GM18520 (cell line): ENCODE data around the gene PFKFB2.

Source experiments
- ATAC-seq: cut with Tn5 transposase; IDR thresholded peaks from one replicate; pipeline ENCODE4 v1.9.1; 2021; ENCODE audit not compliant: unreplicated experiment

Gene PFKFB2

DNA sequence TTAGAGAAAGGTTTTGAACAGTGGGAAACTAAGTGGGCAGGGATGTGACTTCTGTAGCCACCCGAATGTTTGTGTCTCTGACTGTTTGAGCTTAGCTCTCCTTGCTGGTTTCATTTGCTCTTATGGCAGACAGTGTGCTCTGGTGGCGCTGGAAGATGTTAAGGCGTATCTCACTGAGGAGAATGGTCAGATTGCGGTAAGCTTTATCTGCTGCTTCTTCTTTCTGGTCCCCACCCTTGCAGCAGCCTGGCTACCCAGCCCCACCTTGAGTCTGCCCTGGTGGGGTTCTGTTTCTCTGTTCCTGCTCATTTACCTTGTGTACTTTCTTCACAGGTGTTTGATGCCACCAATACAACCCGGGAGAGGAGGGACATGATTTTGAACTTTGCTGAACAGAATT, 9.9 kb downstream of the PFKFB2 start:
- ATAC-seq = no peak

DNA sequence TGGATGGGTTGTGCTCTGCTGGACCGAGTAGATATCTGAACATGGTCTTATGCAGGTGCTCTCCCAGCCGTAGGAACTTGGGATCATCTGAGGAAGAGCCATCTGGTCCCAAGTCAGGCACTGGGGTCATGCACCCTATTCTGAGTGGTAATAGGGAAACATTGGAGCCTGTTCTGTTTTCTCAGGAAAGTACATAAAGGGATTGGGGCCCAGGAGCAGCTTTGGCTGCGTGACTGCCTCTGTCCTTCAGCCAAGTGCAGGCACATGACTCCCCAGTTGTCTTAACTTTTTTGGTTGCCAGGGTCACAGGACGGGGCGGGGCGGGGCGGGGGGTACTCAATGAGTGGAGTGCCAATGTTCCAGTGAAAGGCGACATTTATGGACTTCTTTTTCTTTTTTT, 11.5 kb downstream of the PFKFB2 start:
- ATAC-seq = no peak

DNA sequence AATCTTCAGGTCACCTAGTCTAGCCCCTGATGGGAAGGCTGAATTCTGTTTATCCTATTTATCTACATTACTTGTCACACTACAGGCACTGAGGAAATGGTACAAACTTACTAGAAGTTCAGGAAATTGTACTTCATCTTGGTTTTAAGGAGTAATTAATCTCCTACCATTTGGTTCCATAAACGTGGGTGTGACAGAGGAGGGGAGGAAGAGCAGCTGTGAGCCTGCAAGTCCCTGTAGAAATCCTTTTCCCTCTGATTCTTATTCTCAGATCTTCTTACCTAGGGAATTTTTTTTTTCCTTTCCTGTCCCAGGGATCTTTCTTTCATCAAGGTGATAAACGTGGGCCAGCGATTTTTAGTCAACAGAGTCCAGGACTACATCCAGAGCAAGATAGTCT, 14.1 kb downstream of the PFKFB2 start:
- ATAC-seq = no peak

DNA sequence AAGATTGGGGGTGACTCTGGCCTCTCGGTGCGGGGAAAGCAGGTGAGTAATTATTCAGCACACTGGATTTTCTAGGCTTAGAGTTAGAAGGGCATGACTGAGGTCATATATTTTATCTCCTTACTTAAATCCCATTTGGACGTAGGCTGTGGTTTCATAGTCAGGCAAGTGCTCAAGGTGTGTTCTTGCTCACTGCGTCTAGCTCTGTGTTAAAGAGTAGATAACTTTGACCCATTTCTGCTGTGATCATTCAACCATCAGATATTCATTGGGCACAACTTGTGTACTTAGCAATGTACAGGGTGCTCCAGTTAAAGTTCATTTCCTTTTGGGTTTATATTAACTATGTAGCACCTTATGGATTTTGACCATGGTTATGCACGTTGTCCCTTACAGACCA, 14.6 kb downstream of the PFKFB2 start:
- ATAC-seq = no peak

DNA sequence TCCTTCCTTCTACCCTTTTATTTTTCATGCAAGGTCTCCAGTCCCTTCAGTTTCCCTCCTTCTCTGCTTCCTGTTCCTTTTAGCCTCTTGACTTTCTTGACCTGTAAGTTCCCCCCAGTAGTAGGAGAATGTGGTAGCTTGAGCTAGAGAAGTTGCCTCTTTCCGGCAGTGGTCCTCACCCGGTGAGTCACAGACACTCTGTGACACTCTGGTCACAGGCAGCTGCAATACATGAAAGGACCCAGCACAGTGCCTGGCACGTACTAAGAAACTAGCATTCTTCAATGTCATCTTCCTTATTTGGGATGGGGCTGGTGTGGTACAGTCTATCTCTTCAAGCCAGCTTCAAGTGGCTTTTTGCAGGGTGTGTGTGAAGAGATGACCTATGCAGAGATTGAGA, 16.0 kb downstream of the PFKFB2 start:
- ATAC-seq = no peak

DNA sequence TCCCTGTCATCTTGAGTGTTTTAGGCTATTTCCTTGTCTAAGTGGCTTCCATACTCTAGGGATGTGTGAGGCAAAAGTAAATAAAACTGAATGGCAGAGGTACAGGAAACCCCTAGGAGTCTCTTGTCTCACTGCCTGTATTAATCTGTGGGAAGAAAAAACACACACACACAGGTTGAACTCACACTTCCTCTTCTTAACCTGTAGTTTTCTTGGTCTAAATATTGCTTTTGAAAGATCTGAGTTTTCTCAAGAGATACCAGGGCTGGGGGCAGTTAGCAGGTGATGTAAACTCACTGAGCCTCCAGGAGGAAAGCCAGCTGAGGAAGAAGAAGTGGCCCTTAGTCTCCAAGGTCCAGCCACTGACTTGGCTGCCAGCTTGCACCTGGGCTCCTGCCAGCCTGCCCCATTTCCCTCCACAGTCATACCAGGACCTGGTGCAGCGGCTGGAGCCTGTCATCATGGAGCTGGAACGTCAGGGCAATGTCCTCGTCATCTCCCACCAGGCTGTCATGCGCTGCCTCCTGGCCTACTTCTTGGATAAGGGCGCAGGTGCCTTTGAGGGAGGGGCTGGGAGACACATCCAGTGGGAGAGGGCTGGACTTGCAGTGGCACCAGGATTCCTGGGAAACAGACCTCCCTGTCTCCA, 16.9 kb downstream of the PFKFB2 start:
- no peak for ATAC-seq

DNA sequence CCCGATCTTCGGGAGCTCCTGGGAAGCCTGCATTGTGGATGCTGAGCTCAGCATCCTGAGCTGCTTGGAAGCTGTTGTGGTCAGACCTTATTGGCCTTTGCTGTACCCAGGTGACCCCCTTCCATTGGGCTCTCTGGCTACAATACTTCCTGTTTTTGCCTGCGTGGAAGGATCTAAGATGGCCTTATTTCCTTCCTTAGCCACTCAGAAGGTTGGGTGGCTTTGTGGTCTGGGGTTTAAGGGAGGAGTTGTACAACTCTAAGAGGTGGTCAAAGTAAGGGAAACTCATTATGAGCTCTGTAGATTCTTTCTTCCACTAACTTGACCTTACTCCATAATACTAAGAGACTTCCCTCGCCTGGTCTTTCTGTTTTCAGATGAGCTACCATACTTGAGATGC, 17.7 kb downstream of the PFKFB2 start:
- no peak for ATAC-seq

DNA sequence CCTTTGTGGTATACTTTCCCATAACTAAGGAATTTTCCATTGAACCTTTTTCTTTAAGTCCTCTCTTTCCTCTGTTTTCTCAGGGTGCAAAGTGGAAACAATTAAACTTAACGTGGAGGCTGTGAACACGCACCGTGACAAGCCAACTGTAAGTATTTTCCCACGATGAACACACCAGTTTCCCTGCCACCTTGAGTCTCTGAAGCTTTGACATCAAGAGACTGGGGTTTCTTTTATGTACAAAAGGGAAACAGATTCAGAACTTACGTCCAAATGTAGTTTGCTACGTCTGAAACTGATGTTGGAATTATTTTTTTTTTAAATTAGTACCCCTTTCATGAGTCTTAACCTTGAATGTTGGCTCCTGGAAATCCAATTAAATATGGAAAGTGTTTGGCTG, 18.4 kb downstream of the PFKFB2 start:
- ATAC-seq = no peak

DNA sequence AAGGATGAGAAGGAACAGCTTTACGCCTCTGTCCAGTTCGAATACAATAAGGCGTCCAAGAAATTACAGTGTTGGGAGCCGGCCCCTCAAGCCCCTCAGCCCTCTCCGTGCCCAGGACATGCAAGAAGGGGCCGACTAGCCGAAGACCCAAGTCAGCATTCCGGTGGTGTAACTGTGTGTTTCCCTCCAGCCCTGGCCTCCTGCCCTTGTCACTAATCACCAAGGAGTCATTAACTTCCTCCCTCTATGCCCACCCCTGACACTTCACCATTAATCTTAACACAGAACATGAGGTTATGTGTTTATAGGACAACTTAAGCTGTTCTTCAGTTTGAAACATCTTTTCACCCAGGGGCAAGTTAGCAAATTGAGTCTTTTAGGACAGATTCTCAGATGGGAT, 19.2 kb downstream of the PFKFB2 start:
- ATAC-seq = no peak

DNA sequence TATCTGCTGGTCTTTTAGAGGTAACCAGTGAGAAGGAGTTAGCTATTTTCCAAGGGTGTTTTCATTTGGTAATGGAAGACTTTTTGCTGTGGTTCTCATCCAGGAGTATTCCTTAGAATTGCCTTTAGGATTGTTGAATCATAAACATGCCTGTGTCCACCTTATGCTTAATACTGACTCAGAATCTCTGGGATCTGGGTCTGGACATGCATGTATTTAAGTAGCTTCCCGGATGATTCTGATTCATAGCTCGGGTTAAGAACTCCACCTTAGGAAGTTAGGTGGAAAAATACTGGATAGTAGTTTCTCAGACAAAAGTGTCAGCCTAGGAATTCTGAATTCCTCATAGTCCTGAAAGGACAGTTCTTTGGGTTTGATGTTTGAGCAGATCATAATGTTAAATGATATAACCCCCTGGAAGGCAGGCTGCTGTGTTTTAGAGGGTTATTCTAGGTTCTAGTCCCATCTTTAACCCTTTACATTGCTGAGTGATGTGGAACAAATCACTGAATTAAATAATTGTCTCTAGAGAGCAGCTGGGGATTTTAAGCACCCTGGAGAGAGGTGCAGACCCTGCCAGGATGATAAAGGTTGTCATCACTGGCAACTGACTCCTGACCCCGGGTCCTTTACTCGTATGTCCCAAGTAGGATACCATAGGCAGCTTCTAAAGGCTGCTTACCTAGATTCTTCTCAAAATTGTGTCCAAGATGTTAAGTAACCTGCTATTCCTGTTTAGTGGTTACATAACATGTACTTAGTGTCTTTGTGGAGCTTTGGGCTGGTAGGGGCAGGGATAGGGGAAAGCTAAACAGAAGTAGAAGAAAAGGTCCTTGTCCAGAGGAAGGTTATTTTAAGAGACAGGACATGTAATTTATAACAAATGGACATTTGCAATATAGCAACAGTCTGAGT, 21.1 kb downstream of the PFKFB2 start:
- no peak for ATAC-seq

DNA sequence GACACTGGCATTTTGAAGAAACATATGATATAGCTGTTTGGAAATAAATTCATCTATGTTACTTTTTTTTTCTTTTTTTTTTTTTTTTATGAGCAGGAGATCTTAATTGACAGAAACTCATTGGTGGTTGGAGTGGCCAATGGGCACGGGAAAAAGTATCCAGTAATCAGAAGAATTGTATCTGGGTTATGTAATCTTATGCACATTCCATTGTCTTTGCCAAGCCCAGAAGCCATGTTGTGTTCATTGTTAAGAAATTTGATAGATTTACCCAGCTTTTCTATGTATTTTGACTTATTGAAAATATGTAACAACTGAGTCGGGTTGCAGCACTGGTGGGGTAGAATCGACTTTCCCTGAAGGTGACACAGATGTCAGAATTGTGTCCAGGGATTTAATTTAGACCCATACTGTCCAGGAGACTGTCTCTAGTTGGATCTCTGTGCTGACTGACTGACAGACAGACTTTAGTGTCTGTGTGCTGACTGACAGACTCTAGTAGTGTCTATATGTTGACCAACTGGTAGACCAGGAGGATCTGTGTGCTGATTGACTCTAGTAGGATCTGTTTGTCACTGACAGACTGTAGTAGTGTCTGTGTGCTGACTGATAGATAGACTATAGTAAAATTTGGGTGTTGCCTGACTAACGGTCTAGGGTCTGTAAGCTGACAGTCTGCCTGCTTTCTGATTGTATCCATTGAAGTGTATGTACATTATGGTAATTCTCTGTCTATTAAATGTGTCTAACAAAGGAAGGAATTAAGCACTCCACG, 23.3 kb downstream of the PFKFB2 start:
- ATAC-seq = no peak

DNA sequence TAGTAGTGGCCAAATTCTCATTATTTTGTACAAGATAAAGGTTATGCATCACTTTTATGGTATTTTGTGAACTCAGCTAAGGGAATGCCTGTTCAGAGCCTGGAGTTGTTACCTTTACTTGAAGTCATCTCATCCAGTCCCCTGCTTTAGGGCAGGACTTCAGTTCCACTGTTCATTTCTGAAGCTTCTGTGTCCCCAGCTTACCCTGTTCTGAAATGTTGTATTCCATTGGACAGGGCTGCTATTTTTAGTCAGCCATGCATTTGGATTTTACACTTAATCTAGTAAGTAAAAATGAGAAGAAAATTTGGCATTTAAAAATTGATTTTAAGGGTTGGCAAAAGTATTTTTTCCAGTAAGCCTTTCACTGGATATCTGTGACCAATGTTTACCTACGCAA, 23.9 kb downstream of the PFKFB2 start:
- no peak for ATAC-seq

DNA sequence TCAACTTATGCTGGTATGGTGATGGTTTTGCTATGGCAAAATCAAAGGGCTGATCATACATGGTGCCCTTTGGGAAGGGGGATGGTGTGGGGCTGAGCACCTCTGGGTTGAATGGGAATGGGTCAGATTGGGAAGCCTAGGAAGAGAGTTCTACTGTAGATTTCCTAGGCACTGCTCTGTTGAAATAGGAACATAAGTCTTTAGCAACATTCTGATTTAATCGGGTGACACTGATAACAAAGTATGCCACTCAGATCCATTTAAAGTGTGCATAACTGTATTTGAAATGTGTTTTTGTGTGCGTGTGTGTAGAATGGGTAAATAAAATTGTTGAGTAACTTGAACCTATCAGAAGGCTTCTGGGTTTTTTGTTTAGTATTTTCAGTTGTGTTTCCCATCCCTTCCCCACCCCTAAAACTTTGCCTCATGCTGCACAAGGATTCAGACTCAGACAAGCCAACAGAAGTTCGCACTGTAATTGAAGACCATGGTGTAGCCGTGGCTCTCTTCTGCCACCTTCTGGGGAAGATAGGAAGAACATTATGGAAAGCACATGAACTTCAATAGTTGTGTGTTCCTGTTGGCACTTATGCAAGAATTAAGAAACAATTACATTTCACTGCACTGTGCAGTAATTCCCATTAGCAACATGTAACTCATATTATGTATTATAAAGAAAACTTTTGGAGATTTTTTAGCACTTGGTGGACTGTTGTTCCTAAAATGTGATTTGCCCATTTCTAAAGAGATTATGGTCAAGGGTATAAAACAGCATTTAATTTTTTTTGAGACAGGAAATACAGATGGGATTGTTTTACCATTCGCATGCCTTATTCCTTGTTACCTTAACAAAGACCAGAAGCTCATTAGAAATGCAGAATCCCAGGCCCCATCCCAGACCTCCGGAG, 24.6 kb downstream of the PFKFB2 start:
- ATAC-seq = no peak

DNA sequence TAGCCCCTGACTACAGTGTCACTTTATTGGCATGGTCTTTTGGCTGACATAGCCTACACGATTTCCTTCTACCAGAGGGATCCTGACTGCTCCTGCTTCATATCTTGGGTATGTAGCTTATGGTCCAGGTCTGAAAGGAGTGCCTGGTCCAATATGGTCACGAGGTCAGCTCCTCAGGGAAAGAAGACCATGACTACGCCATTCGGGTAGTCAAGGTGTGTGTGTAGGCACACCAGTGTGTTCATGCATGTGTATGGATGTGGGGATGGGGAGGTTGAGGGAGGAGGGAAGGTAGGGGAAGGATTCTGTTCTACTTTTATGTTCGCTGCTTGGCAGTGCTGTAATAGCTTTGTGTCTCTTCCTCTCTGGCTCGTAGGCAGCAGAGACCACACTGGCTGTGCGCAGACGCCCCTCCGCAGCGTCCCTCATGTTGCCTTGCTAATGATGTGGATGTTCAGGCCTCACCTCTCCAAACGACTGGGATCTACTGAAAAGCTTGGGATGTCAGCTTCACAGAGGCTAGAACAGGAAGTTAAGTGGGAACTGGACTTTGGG, 25.6 kb downstream of the PFKFB2 start:
- ATAC-seq = no peak

DNA sequence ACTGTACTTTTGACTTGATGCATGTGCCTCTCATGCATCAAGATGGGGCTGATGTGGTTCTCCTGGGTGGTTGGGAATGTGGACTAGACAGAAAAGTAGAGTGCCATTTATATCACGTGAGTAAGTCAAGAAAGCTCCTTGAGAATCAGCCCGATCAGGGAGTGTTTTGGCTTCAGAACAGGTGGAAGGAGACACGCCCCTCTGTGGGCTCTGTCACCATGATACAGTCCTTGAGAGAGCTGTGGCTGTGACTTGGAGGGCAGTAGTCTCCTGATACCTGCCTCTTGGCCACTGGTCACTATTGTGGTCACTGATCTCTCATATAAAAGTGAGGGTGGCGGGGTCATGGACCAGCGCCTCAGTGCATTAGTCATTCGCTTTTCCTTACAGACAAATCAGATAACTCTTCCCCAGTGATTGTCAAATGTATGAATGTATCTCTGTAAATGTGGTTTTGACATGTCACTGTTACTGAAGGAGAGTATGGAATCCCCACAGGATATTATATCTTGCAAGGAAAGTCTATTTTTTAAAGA, 26.7 kb downstream of the PFKFB2 start:
- ATAC-seq = no peak

DNA sequence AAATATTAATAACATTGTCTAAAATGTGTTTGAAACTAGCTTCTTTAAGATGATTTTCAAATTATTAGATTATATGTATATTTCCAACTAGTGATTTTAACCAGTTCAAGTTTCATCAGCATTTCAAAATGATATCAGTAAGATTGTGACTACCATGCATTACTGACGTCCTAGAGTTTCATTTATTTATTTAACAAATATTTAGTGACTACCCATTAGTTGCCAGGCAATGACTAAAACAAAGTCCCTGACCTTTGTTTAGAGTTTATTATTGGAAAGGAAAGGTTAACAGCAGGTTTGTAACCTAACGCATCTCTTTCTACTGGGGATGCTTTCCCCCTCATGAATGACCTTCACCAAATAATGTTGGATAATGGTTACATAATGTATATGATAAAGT, 28.0 kb downstream of the PFKFB2 start:
- no peak for ATAC-seq

DNA sequence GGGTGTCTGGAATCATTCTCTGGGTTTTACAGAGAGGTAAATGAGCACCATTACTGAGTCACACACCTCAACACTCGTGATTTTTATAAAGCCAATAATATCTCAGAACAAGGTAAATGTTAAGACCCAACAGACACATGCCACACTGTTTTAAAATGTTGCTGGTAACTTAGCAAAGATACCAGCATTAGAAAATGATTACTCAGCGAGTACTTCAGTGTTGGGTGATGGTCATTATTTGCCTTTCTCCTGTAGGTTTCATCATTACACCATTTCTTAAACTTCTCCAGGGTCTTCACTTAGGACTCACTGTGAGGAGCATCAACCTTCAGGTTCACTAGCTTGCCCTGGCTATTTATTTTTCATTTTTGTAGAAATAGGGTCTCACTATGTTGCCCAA, 28.7 kb downstream of the PFKFB2 start:
- no peak for ATAC-seq

DNA sequence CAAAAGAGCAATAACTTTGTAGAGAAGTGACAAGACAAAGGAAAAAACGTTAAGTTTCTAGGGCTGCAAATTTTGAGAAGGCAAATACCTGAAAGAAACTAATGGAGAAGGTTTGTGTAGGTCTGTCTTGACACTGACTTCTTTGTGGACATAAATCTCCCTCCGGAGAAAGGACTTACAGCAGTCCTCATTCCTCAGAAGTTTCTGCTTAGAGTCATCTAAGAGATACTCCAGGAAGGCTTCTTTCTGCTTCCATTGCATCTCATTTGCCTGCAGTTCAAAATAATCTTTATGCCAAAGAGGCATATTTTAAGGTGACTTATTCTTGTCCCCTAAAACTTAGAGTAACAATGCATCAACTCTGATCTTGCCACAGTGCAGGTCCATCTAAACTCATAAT, 31.2 kb downstream of the PFKFB2 start:
- no peak for ATAC-seq

DNA sequence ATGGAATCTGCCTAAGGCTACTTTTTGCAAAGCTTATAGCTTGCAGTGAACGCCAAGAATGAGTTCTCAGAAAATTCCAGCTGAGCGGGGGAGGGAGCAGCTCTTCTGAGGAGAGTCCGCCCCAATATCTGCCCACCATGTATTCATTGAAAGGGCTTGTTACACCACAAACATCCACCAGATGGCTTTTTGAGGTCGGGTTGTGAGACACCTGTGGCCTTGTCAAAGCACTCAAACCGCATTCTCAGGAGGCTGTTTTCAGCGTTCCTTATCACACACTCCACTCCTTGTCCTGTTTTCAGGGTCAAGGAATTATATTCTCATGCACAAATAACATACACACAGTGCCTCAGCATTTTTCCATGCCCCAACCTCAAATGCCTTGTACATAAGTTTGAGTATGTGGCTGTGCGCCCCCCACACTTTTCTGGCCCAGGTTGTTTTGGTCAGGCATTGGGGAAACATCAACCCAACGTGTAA, 31.7 kb downstream of the PFKFB2 start:
- ATAC-seq = no peak

DNA sequence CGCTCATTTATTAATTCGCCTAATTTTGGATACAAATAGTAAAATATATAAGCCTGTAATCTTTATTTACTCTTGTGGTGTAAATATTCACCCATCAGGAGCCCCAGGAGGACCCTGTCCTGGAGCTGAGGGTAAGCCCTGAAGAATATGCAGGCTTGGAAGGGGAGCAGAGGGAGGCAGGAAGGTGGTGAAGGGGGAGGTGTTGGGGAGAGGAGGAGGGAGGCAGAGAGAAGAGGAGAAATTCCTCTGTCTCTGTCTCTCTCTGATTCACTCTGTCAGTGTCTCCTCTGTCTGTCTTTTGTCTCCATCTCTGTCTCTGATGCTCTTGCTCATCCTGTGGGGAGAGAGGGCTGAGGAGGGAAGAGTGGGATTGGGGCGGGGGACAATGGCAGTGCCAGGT, 32.8 kb downstream of the PFKFB2 start:
- no peak for ATAC-seq
